GM19035 (cell line): ENCODE results near the gene U2AF2.
A peak's percentile ranks its signal among the peaks of the same experiment; 100 is the strongest.

Experiments
- ATAC-seq: cut with Tn5 transposase; IDR thresholded peaks from one replicate; pipeline ENCODE4 v1.9.1; 2021; ENCODE audit not compliant: unreplicated experiment

The U2AF2 gene

DNA sequence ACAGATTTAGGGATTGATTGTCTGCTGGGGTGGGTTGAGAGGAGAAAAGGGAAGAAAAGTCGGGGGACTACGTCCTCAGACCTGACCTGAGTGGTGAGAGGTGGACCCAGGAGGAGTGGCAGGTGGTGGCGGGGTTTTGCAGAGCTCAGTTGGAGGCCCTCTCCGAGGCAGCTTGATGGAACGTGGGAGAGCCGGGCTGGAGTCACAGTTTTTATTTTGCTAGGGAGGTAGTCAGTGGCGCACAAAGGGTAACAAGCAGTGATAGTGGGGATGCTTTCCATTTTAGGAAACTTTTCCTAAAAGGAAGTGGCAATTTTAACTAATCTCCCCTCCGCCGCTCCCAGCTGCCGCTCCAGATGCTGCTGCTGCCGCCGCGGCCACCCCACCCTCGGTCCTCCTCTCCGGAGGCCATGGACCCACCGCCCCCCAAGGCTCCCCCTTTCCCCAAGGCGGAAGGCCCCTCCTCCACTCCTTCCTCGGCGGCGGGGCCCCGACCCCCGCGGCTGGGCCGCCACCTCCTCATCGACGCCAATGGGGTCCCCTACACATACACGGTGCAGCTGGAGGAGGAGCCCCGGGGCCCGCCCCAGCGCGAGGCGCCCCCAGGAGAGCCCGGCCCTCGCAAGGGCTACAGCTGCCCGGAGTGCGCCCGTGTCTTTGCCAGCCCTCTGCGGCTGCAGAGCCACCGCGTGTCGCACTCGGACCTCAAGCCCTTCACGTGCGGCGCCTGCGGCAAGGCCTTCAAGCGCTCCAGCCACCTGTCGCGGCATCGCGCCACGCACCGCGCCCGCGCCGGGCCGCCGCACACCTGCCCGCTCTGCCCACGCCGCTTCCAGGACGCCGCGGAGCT, 12.5 kb upstream of the U2AF2 start:
- no peak for ATAC-seq

DNA sequence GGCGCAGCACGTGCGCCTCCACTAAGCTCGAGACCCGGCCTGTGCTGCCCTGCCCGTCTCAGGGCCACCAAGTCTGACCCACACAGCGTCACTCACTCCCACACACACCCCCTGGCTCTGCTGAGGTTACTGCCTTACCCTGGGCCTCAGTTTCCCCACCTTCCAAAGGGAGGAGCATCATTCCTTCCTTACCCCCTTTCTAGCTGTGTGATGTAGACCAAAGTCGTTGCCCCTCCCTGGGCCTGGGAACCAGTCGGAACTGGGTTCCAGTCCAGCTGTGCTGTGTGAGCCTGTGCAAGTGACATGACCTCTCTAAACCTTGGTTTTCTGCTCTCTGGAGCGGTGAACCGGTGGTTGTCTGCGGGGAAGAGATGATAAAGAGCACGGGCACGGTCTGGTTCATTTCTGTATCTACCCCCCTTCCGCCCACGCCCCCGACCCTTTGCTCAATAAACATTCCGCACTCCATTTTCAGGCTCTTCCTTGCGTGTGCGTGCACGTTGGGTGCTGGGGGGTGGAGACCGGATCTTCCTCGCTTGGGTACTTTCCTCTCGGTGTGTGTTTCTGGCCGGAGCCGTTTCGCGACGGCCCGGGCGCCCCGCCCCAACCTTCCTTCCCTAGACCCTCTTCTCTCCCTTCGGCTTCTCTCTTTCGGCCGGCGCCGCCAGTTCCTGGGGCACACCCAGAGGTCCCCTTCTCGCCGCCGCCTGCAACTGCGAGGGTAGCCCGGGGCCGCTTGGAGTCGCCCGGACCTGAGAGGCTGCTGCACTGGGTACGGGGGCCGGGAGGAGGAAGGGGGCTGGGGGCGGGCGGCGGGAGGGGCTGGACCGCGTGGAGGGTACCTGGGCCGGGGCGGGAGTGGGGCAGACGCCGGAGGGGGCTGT, 11.6 kb upstream of the U2AF2 start, which contains the start of gene ZNF581:
Gene ZNF581, plus strand, starts transcription at position 647 of the 884 bp plus-strand sequence. CDS start 923 bp downstream, outside the sequence.
- ATAC-seq = peak; percentile 33

DNA sequence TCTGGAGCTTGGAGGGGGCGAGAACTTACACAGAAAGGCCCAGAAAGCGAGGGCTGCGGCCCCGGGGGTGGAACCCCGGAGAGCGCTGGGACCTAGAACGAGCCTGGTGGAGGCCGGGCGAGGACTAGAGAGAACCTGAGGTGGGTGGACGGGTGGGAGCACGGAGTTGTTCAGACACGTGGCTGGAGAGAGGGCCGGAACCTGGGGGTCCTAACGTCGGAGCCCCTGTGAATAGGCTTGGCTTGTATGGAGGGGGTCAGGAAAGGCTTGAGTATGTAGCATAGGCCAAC, 11.0 kb upstream of the U2AF2 start:
- no peak for ATAC-seq

DNA sequence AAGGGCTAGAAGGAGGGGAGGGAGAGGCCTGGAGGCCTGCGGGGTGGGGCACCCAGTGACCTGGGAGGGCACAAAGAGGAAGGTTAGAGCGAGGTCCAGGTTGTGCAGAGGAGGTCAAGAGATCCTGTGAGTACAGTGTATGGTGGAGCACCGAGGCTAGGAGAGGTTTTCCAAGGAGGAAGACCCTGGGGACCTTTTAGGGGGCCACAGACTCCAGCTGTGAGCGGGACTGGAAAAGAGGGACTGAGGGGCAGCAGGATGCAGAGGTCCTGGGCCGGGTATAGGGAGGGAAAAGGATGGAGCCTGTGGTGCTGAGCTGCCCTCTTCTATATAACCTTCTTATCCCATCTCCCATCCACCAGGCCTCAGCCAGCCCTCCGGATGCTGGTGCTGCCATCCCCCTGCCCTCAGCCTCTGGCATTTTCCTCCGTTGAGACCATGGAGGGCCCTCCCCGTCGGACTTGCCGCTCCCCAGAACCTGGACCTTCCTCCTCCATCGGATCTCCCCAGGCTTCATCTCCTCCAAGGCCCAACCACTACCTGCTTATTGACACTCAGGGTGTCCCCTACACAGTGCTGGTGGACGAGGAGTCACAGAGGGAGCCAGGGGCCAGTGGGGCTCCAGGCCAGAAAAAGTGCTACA, 10.5 kb upstream of the U2AF2 start:
- ATAC-seq = no peak

DNA sequence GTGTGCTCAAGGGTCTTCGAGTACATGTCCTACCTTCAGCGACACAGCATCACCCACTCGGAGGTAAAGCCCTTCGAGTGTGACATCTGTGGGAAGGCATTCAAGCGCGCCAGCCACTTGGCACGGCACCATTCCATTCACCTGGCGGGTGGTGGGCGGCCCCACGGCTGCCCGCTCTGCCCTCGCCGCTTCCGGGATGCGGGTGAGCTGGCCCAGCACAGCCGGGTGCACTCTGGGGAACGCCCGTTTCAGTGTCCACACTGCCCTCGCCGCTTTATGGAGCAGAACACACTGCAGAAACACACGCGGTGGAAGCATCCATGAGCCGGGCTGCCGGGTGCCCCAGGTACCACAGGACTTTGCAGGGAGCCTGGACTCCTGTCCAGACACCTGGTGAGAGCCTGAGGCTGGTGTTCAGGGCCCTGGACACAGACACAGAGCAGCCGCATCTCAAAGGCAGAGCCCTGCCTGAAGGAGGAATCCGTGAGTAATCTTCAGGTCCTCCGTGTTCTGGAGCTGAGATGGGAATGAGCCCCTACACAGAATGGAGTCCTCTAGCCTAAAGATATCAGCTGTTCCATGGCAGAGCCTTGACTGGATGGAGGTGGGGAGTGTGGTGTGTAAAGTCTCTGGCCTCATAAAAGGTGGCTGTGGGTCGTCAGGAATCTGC, 9.9 kb upstream of the U2AF2 start:
- no peak for ATAC-seq

DNA sequence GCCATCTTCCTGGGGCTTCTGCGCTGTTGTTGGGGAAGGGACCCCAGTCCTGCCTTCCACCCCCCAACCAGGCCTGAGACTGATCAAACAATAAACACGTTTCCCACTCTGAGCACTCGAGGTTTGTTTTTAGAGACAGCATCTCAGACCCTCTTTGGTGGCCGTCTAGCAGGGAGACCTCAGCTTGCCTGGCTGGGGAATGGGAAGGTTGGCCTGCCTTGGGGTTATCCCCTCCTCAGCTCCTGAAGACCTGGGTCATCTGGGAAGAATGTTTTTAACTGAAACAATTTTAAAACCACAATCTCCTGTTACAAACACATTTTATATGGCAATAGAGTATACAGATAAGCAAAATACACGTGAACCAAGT, 9.3 kb upstream of the U2AF2 start:
- ATAC-seq = no peak

DNA sequence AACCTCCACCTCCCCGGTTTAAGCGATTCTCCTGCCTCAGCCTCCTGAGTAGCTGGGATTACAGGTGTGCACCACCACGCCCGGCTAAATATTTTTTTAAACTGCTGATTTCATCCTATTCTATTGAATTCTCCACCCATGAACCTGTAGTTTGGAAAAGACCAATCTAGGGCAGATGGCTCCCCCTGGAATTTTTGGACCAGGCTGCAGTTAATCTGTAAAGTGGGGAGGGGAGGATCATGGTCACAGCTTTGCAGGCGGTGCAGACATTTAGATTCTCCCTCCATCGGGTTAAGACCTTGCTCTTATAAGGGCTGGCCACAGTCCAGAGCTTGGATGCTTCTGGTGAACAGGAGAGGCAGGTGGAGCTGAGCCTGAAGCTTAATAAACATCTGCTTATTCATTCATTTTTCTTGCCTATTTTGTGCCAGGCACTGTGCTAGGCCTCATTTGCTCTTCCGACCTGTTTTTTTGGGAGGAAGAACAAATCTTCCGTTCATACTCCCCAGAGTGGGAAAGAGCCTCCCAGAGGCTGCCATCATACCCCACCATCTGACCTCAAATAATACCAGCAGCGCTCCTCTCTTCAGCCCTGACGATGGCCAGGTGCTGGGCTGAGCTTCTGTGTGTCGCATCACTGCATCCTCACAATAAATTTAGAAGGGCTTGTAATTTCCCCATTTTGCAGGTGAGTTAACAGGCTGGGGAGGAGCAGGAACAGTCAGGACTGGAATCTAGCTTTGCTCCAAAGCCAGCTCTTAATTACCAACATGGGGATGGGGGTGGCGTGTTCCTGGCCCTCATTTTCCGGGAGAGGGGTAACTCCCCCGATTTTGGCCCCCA, 7.7 kb upstream of the U2AF2 start:
- ATAC-seq = no peak

DNA sequence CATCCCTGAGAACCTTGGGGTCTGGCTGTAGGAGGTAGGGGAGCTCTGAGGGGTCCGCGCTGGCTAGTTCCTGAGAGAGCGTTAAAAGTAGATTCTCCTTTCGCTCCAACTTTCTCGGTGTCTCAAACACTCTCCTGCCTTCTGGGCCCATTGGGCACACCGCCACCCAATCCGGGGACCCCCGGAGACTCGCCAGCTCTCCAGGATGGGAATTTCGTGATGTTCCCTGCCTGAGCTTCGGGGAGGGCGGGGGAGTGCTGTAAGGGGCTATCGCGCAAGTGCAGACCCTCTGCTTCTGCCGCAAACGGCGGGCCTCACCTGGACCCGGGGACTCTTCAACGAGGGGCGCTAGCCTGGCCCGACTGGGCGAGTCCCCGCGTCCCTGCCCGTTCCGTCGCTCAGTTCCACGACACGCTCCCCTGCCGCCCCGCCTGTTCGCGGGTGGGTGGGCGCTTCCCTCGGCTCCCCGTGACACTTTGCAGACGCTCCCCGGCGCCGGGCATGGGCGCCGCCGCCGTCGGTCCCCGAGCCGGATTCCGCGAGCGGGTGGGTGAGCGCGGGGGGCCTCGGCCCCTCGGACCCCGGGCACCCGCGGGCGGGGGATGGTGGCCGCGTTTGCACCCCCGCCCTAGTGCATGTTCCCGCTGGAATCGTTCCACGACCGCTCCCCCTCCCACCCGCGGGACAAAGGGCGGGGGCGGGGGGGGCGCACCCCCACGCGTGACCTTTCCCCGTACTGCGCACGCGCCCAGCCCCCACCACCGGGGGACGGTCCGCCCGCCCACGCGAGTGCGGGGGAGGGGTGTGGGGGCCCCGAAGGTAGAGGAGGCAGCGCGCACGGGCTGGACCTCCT, 6.9 kb upstream of the U2AF2 start, which contains the start of gene CCDC106:
Gene CCDC106, plus strand, starts transcription at position 481 of the 853 bp plus-strand sequence. CDS start 835 bp downstream, outside the sequence.
- ATAC-seq = no peak

DNA sequence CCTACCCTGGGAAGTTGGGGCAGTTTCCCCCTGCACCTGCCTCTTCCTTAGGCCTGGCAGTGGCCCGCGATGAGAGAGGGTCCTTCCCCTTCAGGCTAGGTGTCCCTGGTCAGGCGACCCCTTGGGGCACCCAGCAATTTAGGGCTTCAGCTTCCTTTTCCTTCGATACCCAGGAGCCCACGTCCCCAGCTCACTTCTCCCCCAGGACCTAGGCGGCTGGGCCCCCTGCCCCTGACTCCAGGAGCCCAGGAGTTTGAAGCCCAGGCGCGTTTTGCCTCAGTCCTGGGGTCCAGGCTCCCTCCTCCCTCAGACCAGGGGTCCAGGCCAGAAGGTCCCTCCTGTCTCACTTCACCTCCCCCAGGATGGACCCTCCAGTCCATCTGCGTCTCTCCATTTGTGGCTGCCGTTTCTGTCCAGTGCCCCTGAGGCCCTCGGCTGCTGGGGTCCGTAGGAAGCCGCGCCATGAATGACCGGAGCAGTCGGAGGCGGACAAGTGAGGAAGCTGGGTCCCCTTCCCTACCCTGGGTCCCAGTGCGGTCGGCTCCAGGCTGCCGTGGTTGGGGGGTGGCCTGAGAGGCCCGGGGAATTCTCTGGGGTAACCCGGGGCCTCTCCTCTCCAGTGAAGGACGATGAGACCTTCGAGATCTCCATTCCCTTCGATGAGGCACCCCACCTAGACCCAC, 6.1 kb upstream of the U2AF2 start:
- no peak for ATAC-seq

DNA sequence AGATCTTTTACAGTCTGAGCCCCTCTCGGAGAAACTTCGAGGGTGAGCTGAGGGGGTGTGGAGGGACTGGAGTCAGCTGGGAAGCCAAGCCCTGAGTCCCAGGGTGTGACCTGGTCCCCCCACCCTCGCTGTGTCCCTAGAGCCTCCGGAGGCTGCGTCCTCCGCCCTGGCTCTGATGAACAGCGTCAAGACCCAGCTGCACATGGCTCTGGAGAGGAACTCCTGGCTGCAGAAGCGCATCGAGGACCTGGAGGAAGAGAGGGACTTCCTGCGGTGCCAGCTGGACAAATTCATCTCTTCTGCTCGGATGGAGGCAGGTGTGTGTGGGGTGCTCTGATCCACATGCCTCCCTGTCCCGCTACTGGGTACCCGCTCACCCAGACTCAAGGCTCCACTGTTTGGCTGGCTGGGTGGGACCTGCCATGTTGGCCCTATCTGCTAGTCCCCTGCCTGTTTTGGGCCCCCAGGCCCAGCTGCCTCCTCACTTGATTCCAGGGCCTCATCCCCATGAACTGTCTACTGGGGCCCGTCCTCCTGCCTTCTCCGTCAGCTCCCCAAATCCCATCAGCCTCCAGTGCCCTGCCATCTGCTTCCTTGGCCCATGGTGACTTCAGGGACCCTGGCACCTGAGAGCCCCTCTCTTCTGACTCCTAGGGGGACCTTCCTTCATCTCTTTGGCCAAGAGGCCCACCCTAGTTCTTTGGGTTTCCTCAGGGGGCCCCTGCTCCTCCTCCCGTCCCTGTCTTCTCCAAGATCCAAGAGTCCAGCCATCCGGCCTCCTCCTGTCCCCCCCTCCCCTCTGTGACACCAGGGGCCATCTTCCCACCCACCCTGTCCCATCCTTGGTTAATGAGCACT, 5.3 kb upstream of the U2AF2 start:
- no peak for ATAC-seq

DNA sequence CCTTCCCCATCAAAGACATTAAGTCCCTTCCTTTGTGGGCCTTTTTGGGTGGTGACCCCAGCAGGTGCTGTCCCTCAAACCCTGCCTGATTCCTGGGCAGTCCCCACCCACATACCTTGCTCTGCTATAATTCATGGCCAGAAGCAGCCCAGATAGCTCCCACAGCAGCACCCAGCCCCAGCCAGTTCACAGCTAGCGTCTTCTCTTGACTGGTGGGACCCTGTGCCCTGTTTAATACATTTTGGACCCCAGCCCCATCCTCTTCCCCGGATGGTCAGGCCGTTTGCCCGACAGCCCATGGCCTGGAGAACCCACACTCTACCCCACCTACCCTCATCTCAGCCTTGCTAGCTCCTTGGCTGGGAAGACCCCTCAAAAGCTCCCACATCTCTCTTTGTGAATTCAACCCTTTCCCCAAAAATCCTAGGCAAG, 4.7 kb upstream of the U2AF2 start:
- ATAC-seq = no peak

DNA sequence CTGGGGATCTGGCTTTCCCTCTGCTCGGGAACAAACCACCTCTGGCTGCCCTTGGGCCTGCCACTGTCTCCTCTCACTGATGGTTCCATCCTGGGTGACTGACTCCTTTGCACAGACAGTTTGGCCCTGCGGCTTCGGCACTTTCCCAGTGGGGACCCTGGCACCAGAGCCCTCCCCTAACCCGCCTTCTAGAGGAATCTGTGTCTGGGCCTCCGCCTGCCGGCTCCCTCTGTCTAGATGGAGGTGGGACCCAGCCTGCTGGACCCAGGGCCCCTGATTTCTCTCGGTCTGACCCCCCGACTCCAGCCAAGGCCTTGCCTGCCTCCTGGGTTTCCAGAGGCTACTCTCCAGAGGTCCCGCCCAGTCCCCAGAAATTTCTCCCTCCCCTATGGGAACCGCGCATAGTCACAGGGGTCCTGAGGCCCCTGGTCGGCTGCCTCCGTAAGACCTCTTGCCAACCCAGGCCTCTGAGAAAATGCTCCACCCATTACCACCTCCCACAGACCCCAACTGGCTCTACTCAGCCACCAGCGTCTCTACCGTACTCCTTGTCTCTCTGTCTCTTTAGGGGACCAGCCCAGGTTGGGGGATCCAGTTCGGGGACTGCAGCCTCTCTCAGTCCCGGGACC, 4.1 kb upstream of the U2AF2 start:
- no peak for ATAC-seq

DNA sequence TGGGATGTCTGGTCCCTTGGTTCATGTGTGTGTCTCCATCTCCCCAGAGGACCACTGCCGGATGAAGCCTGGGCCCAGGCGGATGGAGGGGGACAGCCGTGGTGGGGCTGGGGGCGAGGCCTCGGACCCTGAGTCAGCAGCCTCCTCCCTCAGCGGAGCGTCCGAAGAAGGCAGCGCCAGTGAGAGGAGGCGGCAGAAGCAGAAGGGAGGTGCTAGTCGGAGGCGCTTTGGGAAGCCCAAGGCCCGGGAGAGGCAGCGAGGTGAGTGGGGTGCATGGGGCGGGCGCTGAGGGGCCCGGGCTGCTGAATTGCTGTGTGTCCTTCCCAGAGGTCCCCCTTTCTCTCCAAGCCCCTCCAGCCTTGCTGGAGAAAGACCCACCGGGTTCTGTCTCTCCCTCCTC, 3.6 kb upstream of the U2AF2 start:
- no peak for ATAC-seq

DNA sequence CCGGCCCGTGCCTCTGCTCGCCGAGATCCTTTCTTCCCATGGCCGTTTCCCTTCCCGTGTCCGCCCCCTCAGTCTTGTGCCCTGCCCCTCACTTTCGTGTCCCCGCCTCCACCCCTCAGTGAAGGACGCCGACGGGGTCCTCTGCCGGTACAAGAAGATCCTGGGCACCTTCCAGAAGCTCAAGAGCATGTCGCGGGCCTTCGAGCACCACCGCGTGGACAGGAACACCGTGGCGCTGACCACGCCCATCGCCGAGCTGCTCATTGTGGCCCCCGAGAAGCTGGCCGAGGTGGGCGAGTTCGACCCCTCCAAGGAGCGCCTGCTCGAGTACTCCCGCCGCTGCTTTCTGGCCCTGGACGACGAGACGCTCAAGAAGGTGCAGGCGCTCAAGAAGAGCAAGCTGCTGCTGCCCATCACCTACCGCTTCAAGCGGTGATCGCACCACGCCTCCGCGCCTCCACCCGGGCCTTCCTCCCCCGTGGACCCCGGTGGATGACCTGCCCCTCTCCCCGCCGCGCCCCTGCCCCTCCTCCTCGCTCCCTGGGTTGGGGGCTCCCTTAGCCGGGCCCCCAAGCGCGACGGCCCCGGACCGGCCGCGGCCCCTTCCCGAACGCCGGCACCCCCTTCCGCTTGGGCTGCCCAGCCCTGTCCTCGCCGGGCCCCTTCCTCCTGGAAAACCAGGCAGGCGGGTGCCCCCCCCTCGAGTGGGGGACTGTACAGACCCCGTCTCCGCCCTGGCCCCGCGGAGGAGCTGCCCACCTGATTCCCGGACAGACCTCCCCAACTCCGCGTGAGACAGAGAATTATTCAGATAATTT, 2.3 kb upstream of the U2AF2 start:
- ATAC-seq = no peak

DNA sequence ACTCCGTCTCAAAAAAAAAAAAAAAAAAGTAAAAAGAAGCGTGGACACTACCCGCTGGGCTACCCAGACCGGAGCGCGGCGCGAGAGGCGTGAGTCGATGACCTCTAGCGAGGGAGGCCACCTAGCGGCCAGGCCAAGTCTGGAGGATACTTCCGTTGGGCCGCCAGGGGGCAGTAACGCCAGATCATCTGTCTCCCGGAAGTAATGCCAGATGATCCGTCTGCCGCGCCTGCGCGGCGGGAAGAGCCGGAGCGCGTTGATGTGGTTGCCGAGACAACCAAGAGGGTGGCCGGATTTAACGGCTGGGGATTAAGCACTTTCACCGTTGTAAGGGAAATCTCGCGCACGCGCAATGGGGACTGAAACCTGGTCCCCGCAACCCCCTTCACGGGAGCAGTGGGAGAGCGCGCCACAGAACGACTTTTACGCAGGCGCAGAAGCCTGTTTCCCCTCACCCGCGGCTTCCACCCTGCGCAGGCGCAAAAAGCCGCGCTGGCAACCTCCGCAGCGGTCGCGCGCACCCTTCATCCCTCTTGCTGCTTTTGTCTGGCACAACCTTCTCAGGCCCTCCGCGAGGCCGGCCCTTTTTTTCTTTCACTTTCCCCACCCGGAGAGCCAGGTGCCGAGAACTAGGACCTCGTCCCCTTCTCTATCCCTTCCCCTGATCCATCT, 1.0 kb upstream of the U2AF2 start:
- peak; percentile 45 for ATAC-seq

DNA sequence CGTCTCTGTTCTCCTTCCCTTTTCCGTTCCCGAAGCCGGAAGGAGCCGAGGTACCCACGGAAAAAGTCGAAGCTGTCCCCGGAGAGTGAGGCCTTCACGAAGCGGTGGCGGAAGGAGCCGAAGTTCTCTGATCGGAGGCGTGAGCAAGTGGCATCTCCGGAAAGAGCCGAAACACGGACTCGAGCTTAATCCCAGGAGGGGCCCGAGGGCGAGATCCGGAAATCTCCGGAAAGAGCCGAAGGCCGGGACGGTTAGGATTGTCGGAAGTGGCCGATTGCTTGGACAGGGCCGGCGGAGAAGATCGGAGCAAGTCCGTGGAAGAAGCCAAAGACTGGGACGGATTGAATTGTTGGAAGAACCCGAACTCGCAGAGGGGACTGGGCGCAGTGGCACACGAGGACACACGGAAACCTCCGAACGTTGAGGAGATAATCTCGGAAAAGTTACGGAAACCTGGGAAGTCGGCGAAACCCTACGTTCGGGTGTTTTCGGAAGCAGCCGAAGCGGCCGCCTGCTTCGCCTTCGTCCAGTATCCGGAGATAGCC, 440 bp upstream of the U2AF2 start:
- peak; percentile 60 for ATAC-seq
